GM18508 (cell line): ENCODE measurements around the gene OPHN1.

Source experiments
- ATAC-seq: cut with Tn5 transposase; IDR thresholded peaks from one replicate; pipeline ENCODE4 v1.9.1; 2021; ENCODE audit warnings: moderate number of reproducible peaks; ENCODE audit not compliant: insufficient read depth, unreplicated experiment

Gene OPHN1

GRCh38 chrX:68185161-68185560, 248.1 kb downstream of the OPHN1 start:
- no peak for ATAC-seq

GRCh38 chrX:68183612-68184214, 249.6 kb downstream of the OPHN1 start:
- ATAC-seq, result no peak

- ATAC-seq, result no peak
These were observed 252.7 kb downstream of the OPHN1 start for GRCh38 chrX:68180579-68180978.

- ATAC-seq, result no peak
These were observed 253.9 kb downstream of the OPHN1 start for GRCh38 chrX:68179355-68179754.

GRCh38 chrX:68177542-68177941, 255.8 kb downstream of the OPHN1 start:
- ATAC-seq, result no peak

- ATAC-seq, result no peak
These were observed 257.7 kb downstream of the OPHN1 start for GRCh38 chrX:68175562-68175961.

GRCh38 chrX:68163441-68163840, 269.9 kb downstream of the OPHN1 start:
- ATAC-seq, result no peak

- no peak for ATAC-seq
These were observed 285.4 kb downstream of the OPHN1 start for GRCh38 chrX:68147848-68148247.

- no peak for ATAC-seq
These were observed 287.2 kb downstream of the OPHN1 start for GRCh38 chrX:68146054-68146453.

- ATAC-seq, result no peak
These were observed 293.5 kb downstream of the OPHN1 start for GRCh38 chrX:68139791-68140190.

- ATAC-seq, result no peak
These were observed 300.1 kb downstream of the OPHN1 start for GRCh38 chrX:68133181-68133580.

GRCh38 chrX:68132749-68133148, 300.5 kb downstream of the OPHN1 start:
- no peak for ATAC-seq

- ATAC-seq, result no peak
These were observed 311.5 kb downstream of the OPHN1 start for GRCh38 chrX:68121835-68122234.

- no peak for ATAC-seq
These were observed 311.9 kb downstream of the OPHN1 start for GRCh38 chrX:68121371-68121770.

- ATAC-seq, result no peak
These were observed 317.9 kb downstream of the OPHN1 start for GRCh38 chrX:68115371-68115770.

GRCh38 chrX:68114573-68115129, 318.6 kb downstream of the OPHN1 start:
- ATAC-seq, result no peak

- no peak for ATAC-seq
These were observed 319.3 kb downstream of the OPHN1 start for GRCh38 chrX:68113837-68114572.

GRCh38 chrX:68112321-68112720, 321.0 kb downstream of the OPHN1 start:
- no peak for ATAC-seq

- no peak for ATAC-seq
These were observed 324.1 kb downstream of the OPHN1 start for GRCh38 chrX:68109162-68109561.

GRCh38 chrX:68098431-68098830, 334.9 kb downstream of the OPHN1 start:
- ATAC-seq, result no peak

- no peak for ATAC-seq
These were observed 343.0 kb downstream of the OPHN1 start for GRCh38 chrX:68090266-68090665.

- no peak for ATAC-seq
These were observed 345.8 kb downstream of the OPHN1 start for GRCh38 chrX:68087526-68087925.
